ELR (cell line): ENCODE results near the gene NCAPH2.

Source experiments
- DNase-seq: peaks from one replicate; pipeline ENCODE4 v3.0.0-alpha.2; 2015; ENCODE audit warnings: low read depth

The NCAPH2 gene

GRCh38 chr22:50474710-50475651 lies 33.0 kb upstream of the NCAPH2 start, which contains the start of gene SBF1:
Gene SBF1, minus strand, starts transcription at chr22:50475035. Its CDS starts 195 bp downstream, at chr22:50474840.
- peak; percentile 94 for DNase-seq

GRCh38 chr22:50475652-50476002 lies 32.4 kb upstream of the NCAPH2 start:
- DNase-seq: no peak

- no peak for DNase-seq
These were observed 31.2 kb upstream of the NCAPH2 start for GRCh38 chr22:50476868-50477267.

- no peak for DNase-seq
These were observed 30.1 kb upstream of the NCAPH2 start for GRCh38 chr22:50477923-50478322.

GRCh38 chr22:50479721-50480120 lies 28.3 kb upstream of the NCAPH2 start:
- DNase-seq: no peak

- DNase-seq: no peak
These were observed 27.0 kb upstream of the NCAPH2 start for GRCh38 chr22:50481045-50481439.

- DNase-seq: peak; percentile 24
These were observed 26.5 kb upstream of the NCAPH2 start, which contains the start of gene ADM2 for GRCh38 chr22:50481440-50482106. Gene ADM2, plus strand, starts transcription at chr22:50481543. Its CDS starts 305 bp downstream, at chr22:50481848.

- DNase-seq: no peak
These were observed 25.6 kb upstream of the NCAPH2 start for GRCh38 chr22:50482107-50483074.

- no peak for DNase-seq
These were observed 24.9 kb upstream of the NCAPH2 start for GRCh38 chr22:50483106-50483505.

- DNase-seq: no peak
These were observed 24.5 kb upstream of the NCAPH2 start for GRCh38 chr22:50483556-50483955.

GRCh38 chr22:50483977-50484853 lies 23.8 kb upstream of the NCAPH2 start:
- DNase-seq: no peak

GRCh38 chr22:50485221-50486131 lies 22.5 kb upstream of the NCAPH2 start:
- DNase-seq: no peak

GRCh38 chr22:50486561-50487289 lies 21.3 kb upstream of the NCAPH2 start, which contains the start of gene MIOX:
Gene MIOX, plus strand, starts transcription at chr22:50486859. Its CDS starts 39 bp downstream, at chr22:50486898.
- DNase-seq: peak; percentile 79

GRCh38 chr22:50487290-50488005 lies 20.6 kb upstream of the NCAPH2 start:
- no peak for DNase-seq

- DNase-seq: no peak
These were observed 19.9 kb upstream of the NCAPH2 start for GRCh38 chr22:50488006-50488677.

- no peak for DNase-seq
These were observed 19.1 kb upstream of the NCAPH2 start for GRCh38 chr22:50488886-50489285.

GRCh38 chr22:50489363-50490243 lies 18.4 kb upstream of the NCAPH2 start:
- DNase-seq: no peak
